Fibroblast of villous mesenchyme (primary cell): ENCODE data around the gene RCBTB2. TPM values are rescaled to one million over a fixed set of nuclear protein-coding genes. Genes with fewer than 3 reads are reported as not detected.
A peak's percentile ranks its signal among the peaks of the same experiment; 100 is the strongest.

ENCODE experiments used
- DNase-seq: peaks from one replicate; pipeline ENCODE4 v3.0.0-alpha.2; 2010; ENCODE audit warnings: low read depth
- H3K4me3 ChIP-seq: 2 replicates; pipeline ENCODE4 v1.5.1; 2011; ENCODE audit warnings: low read depth, mild to moderate bottlenecking, low read length
- CTCF ChIP-seq: IDR thresholded peaks from 2 replicates; pipeline ENCODE4 v1.5.1; 2012; ENCODE audit warnings: low read depth, mild to moderate bottlenecking, low read length; ENCODE audit not compliant: insufficient read depth
- total RNA-seq: library from RNA; depleted of rRNA; stranded (reverse); fragments of >200 nt; gene quantifications from 2 replicates; pipeline ENCODE4 v1.2.3, GENCODE V29; 2012

Gene RCBTB2
- total RNA-seq, 1 donor: 11.2 TPM

- TF ChIP-seq CTCF: no peak
- DNase-seq: no peak
- no peak overlapping the region for H3K4me3 ChIP-seq
Observed at GRCh38 chr13:48496271-48497161, 36.4 kb downstream of the RCBTB2 start.

DNA sequence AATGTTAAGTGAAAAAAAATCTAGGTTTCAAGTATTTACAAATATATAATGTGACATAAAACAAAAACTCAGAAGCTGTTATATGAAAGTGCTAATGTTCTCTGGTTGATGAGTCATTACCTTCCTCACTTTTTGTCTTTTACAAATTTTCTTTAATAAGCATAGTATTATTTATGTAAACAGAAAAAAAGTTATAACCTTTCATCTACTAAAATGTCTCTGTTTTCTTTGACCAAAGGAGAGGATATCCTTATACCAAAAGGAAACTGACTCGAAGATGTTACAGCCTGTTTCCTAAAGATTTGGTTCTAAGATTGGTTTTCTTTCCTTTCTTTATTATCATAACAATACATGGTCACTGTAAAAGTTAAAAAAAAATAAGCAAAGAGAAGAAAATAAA is 38.0 kb downstream of the RCBTB2 start:
- TF ChIP-seq CTCF: no peak
- peak; percentile 12 for DNase-seq
- no peak overlapping the region for H3K4me3 ChIP-seq

- no peak for TF ChIP-seq CTCF
- H3K4me3 ChIP-seq: no peak overlapping the region
- peak; percentile 16 for DNase-seq
Observed at GRCh38 chr13:48493851-48494250, 39.0 kb downstream of the RCBTB2 start.

DNA sequence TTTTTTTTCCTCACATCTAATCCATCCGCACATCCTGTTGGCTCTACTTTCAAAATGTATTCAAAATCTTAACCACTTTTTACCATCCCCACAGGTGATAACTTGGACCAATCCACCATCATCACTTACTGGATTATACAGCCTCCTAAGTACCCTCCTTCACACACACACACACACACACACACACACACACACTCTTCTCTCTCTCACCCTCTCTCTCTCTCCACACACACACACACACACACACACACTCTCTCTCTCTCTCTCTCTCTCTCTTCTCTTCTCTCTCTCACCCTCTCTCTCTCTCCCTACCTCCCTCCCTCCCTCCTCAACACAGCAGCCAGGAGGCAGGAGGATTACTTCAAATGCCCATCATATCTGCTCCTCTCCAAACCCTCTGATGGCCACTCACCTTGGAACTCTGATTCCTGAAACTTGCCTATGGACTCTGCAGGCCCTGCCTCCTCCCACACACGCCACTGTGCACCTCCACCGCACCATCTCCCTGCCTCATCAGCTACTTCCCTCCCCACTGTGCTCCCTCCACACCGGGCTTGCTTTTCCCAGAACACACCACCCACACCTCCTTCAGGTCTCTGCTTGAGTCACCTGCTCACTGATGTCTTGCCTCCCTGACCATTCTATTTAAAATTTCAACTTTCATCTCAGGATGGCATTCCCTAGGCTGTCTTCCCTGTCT is 39.7 kb downstream of the RCBTB2 start:
- H3K4me3 ChIP-seq: no peak overlapping the region
- no peak for TF ChIP-seq CTCF
- no peak for DNase-seq

GRCh38 chr13:48492470-48493065 is 40.3 kb downstream of the RCBTB2 start:
- DNase-seq: peak; percentile 86
- H3K4me3 ChIP-seq: peak overlapping the region; percentile 29
- TF ChIP-seq CTCF: no peak

DNA sequence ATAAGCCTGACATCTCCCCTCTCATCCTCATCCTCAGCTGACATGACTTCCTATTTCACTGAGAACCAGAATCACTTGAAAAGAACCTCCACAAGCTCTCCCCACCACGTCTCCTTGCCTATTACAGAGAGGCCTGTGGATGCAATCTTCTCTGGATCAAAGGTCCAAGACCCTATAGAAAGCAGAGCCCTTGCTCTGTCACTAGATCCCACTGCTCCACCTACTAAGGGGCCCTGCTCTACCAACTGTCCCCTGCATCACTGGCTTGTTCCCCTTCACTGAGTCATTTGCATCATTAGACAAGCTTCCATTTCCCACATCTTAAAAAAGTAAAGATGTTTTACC is 40.8 kb downstream of the RCBTB2 start:
- TF ChIP-seq CTCF: no peak
- peak overlapping the region; percentile 29 for H3K4me3 ChIP-seq
- peak; percentile 12 for DNase-seq
